Omental fat pad (tissue), 4 donors: ENCODE measurements around the gene ASGR1. TPM values are rescaled to one million over a fixed set of nuclear protein-coding genes. Genes with fewer than 3 reads are reported as not detected.
"Not testable (repeated sequence)": the region's sequence is repeated elsewhere in the genome, so short reads cannot be mapped to it uniquely, and the experiment has no call there.

ENCODE experiments used
- ATAC-seq: fragments of 150-250 bp; one replicate; pipeline ENCODE4 v1.9.1; 2016; ENCODE audit warnings: mild to moderate bottlenecking, moderate library complexity; ENCODE audit not compliant: low FRiP score
- DNase-seq: peaks from one replicate; pipeline ENCODE4 v3.0.0-alpha.2; 2019; ENCODE audit warnings: low spot score
- total RNA-seq, 4 donors: library from RNA; depleted of rRNA; stranded (reverse); fragments of >200 nt; gene quantifications; one replicate each; pipeline ENCODE4 v1.1.0, GENCODE V29; 2016
- TF ChIP-seq, protein P1 (sequence below), 3 donors: fragments of 450-650 bp; IDR thresholded peaks; one replicate each; pipeline ENCODE4 v1.5.1; 2016 to 2017; ENCODE audit warnings: antibody characterized with exemption in 3 of 3, mild to moderate bottlenecking in 3 of 3, moderate library complexity in 2 of 3

The ASGR1 gene
- total RNA-seq, 4 donors from 2014 or later, result 0.56 to 2.5 (median 1.4) TPM

DNA sequence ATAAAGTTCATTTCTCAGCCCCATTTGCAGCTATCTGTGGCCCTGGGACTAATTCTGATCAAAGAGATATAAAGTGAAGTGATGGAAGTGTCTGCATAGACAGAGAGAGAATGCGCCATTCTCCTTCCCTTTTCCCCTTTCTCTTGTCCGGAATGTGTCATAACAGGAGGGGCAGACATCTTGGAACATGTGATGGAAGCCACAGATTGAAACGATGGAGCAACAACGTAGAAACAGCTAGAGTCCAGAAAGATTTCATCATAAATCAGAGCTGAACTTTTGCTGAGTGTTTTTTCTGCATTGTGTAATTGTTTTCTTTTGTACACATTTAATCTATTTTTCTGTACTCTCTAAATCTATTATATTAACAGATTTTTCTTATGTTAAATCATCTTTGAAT is 11.3 kb downstream of the ASGR1 start:
- TF ChIP-seq, protein P1, sequence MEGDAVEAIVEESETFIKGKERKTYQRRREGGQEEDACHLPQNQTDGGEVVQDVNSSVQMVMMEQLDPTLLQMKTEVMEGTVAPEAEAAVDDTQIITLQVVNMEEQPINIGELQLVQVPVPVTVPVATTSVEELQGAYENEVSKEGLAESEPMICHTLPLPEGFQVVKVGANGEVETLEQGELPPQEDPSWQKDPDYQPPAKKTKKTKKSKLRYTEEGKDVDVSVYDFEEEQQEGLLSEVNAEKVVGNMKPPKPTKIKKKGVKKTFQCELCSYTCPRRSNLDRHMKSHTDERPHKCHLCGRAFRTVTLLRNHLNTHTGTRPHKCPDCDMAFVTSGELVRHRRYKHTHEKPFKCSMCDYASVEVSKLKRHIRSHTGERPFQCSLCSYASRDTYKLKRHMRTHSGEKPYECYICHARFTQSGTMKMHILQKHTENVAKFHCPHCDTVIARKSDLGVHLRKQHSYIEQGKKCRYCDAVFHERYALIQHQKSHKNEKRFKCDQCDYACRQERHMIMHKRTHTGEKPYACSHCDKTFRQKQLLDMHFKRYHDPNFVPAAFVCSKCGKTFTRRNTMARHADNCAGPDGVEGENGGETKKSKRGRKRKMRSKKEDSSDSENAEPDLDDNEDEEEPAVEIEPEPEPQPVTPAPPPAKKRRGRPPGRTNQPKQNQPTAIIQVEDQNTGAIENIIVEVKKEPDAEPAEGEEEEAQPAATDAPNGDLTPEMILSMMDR (IDR thresholded peaks at IDR 0.05), result no peak
- ATAC-seq, result no peak

DNA sequence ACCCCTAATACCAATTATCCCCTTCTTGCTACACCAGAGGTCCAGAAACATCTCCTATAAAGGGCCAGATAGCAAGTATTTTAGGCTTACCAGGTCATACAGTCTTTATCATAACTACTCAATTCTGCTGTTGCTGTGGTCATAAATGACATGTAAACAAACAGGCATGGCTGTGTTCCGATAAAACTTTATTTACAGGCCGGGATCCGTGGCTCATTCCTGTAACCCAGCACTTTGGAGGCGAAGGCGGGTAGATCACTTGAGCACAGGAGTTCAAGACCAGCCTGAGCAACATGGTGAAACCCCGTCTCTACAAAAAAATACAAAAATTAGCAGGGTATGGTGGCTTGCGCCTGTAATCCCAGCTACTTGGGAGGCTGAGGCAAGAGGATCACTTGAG is 12.3 kb downstream of the ASGR1 start:
- ATAC-seq (no peak), DNase-seq (no peak)
- TF ChIP-seq, protein P1 (IDR thresholded peaks at IDR 0.05), result no peak

More for the DNA sequence above, 11.3 kb downstream of the ASGR1 start:
- DNase-seq, result no peak

DNA sequence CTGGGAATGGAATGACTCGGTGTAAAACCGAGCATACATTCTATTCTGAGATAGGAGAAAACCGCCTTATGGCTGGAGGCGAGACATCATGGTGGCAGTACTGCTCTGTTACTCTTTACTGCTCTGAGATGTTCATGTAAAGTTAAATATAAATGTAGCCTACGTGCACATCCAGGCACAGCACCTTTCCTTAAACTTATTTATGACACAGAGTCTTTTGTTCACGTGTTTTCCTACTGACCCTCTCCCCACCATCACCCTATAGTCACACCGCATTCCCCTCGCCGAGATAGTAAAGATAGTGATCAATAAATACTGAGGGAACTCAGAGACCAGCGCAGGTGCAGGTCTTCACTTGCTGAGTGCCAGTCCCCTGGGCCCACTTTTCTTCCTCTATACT is 19.6 kb downstream of the ASGR1 start:
- not testable (repeated sequence) for ATAC-seq, DNase-seq

DNA sequence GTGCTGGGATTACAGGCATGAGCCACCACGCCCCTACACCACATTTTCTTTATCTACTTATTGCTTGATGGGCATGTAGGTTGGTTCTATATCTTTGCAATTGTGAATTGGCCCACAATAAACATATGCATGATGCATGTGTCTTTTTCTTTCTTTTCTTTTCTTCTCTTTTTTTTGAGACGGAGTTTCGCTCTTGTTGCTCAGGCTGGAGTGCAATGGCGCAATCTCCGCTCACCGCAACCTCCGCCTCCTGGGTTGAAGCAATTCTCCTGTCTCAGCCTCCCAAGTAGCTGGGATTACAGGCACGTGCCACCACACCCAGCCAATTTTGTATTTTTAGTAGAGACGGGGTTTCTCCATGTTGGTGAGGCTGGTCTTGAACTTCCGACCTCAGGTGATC is 20.7 kb downstream of the ASGR1 start:
- DNase-seq, ATAC-seq: not testable (repeated sequence)

DNA sequence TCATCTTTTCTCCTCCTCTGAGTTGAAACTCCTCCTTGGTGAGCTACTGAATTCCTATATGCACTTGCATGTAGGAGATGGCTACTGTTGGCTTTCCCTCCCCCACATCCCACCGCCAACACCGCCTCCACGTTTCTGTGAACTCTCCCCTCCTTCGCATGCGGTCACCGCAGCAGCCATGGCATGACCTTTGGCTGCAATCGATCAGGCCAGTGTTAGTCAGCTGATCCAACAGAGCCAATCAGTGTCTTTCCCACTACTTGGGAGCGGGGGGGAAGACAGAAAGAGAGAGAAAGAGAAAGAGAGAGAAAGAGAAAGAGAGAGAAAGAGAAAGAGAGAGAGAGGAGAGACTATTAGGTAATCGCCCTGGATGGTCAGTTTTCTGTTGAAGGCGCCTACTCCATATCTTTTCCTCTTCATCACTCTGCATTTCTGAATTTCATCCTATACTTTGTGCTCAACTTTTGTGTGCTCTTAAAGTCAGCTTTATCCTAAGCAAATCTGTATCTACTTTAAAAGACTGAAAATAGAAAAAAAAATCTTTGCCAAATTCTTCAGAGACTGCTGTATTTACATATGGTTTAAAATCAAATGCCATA is 22.7 kb downstream of the ASGR1 start:
- TF ChIP-seq, protein P1 (IDR thresholded peaks at IDR 0.05), result no peak
- DNase-seq, result no peak
- no peak for ATAC-seq

DNA sequence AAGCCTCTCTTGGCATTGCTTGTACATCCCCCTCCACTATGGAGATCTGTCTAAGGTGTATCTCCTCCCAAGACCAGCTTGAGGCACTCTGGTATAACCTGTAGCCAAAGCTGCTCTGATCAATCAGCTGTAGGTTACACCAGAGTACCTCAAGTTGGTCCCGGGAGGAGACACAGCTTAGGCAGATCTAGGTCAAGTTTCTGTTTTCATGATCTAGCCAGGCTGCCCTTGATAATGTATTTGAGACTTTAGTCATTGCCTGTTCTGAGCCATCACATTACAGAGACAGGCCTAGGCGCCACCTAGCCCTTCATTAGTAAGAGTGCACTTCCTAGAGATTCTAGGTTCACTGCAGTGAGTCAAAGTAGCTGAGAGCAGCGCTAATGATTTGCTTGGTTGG is 31.4 kb downstream of the ASGR1 start:
- no peak for ATAC-seq
- no peak for DNase-seq

DNA sequence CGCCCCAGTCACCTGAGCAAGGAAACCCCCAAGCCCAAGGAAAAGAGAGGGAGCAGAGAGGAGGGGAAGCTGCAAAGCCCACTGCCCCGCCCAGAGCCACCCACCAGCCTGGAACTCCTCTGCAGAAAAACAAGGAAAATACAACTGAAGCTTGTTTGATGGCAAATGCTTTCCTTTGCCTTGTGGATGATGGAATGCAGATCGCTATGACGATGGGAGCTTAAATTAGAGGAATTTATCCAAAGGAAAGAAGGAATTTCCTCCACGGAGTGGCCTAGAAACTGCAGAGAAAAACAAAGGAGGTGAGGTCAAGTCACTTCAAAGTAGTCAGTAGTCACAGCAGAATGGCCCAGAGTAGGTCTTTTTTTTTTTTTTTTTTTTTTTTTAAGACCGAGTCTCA is 33.1 kb downstream of the ASGR1 start:
- no peak for ATAC-seq
- no peak for DNase-seq
- TF ChIP-seq, protein P1 (IDR thresholded peaks at IDR 0.05), result no peak

More for the DNA sequence above, 31.4 kb downstream of the ASGR1 start:
- TF ChIP-seq, protein P1 (IDR thresholded peaks at IDR 0.05), result no peak

DNA sequence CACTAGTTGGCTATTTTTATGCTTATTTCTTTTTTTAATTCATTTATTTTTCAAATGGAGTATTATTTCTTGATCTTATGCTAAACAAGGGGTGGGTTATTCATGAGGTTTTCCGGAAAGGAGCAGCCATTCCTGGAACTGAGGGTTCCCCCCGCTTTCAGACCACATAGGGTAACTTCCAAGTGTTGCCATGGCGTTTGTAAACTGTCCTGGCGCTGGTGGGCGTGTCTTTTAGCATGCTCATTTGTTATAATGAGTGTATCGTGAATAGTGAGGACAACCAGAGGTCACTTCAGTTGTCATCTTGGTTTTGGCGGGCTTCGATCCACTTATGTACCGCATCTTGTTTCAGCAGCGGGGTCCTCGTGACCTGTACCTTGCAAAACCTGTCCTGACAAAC is 35.0 kb downstream of the ASGR1 start:
- ATAC-seq, result no peak
- no peak for DNase-seq
- TF ChIP-seq, protein P1 (IDR thresholded peaks at IDR 0.05), result no peak
